GM23248 (cell line): ENCODE data around the gene PPY. TPM values are rescaled to one million over a fixed set of nuclear protein-coding genes. Genes with fewer than 3 reads are reported as not detected.

ENCODE experiments used
- DNase-seq: peaks from one replicate; pipeline ENCODE4 v3.0.0-alpha.2; 2015
- H2AFZ ChIP-seq: fragments of 200-600 bp; sonication (generic); 2 replicates; pipeline ENCODE4 v1.6.1; 2016; ENCODE audit warnings: antibody characterized with exemption
- H3F3A ChIP-seq: fragments of 200-600 bp; sonication (generic); 2 replicates; pipeline ENCODE4 v1.6.1; 2016; ENCODE audit warnings: mild to moderate bottlenecking, antibody characterized with exemption, mixed run types; ENCODE audit not compliant: insufficient read depth
- H3K27ac ChIP-seq: fragments of 200-600 bp; sonication (generic); 2 replicates; pipeline ENCODE4 v1.5.1; 2016; ENCODE audit warnings: mild to moderate bottlenecking
- H3K27me3 ChIP-seq: fragments of 200-600 bp; sonication (generic); replicated peaks from 2 replicates; pipeline ENCODE4 v1.6.1; 2016; ENCODE audit warnings: mild to moderate bottlenecking; ENCODE audit not compliant: insufficient read depth
- H3K36me3 ChIP-seq: fragments of 200-600 bp; sonication (generic); 2 replicates; pipeline ENCODE4 v1.6.1; 2016; ENCODE audit warnings: low read depth, mild to moderate bottlenecking
- H3K4me1 ChIP-seq: fragments of 200-600 bp; sonication (generic); 2 replicates; pipeline ENCODE4 v1.6.1; 2016; ENCODE audit warnings: mild to moderate bottlenecking; ENCODE audit not compliant: insufficient read depth
- H3K4me2 ChIP-seq: fragments of 200-600 bp; sonication (generic); one replicate; pipeline ENCODE4 v1.6.1; 2016; ENCODE audit warnings: mild to moderate bottlenecking; ENCODE audit not compliant: unreplicated experiment
- H3K4me3 ChIP-seq: fragments of 200-600 bp; sonication (generic); 2 replicates; pipeline ENCODE4 v1.5.1; 2016; ENCODE audit warnings: mild to moderate bottlenecking
- H3K79me2 ChIP-seq: fragments of 200-600 bp; sonication (generic); 2 replicates; pipeline ENCODE4 v1.6.1; 2016; ENCODE audit warnings: mild to moderate bottlenecking; ENCODE audit not compliant: insufficient read depth
- H3K9ac ChIP-seq: fragments of 200-600 bp; sonication (generic); 2 replicates; pipeline ENCODE4 v1.6.1; 2016; ENCODE audit warnings: mild to moderate bottlenecking
- H3K9me2 ChIP-seq: fragments of 200-600 bp; sonication (generic); 2 replicates; pipeline ENCODE4 v1.6.1; 2016; ENCODE audit warnings: mixed run types, mild to moderate bottlenecking, moderate library complexity; ENCODE audit not compliant: insufficient read depth
- H3K9me3 ChIP-seq: fragments of 200-600 bp; sonication (generic); one replicate; pipeline ENCODE4 v1.6.1; 2017; ENCODE audit warnings: low read depth
- H4K20me1 ChIP-seq: fragments of 200-600 bp; sonication (generic); 2 replicates; pipeline ENCODE4 v1.6.0; 2016; ENCODE audit not compliant: insufficient read depth
- EZH2 ChIP-seq: fragments of 200-600 bp; sonication (generic); IDR thresholded peaks from 2 replicates; pipeline ENCODE4 v1.6.1; 2018; ENCODE audit warnings: antibody characterized with exemption, mild to moderate bottlenecking; ENCODE audit not compliant: insufficient read depth, poor library complexity, severe bottlenecking
- EZH2phosphoT487 ChIP-seq: fragments of 200-600 bp; sonication (generic); IDR thresholded peaks from 2 replicates; pipeline ENCODE4 v1.6.1; 2018; ENCODE audit warnings: antibody characterized with exemption, moderate library complexity, mild to moderate bottlenecking, low read depth; ENCODE audit not compliant: insufficient read depth
- WGBS, 2 experiments: methylation state at CpG; one replicate each; pipeline ENCODE4 v1.1.6; 2015 to 2017; ENCODE audit warnings: low lambda C conversion rate in 2 of 2, low coverage in 1 of 2; ENCODE audit errors: missing lambda C conversion rate in 2 of 2; 5-methylcytosine and 5-hydroxymethylcytosine counted together
- in situ Hi-C: fragments of 300-500 bp; cut with MboI; formaldehyde crosslinking; loops from 2 replicates; pipeline ENCODE4 v1.15.0; 2020
- polyA plus RNA-seq: library from polyadenylated mRNA; unstranded; fragments of >200 nt; fragmentation: Nextera tagmentation; extraction: Ambion mirVana; gene quantifications from 2 replicates; pipeline ENCODE4 v1.2.1, GENCODE V29; 2016
- total RNA-seq: library from RNA; depleted of rRNA; stranded (reverse); fragments of >200 nt; shearing (Covaris generic); gene quantifications from 2 replicates; pipeline ENCODE4 v1.2.3, GENCODE V29; 2014; rRNA removed

Gene PPY
- total and polyA plus RNA-seq, 2 experiments from 2014 or later = not detected

DNA sequence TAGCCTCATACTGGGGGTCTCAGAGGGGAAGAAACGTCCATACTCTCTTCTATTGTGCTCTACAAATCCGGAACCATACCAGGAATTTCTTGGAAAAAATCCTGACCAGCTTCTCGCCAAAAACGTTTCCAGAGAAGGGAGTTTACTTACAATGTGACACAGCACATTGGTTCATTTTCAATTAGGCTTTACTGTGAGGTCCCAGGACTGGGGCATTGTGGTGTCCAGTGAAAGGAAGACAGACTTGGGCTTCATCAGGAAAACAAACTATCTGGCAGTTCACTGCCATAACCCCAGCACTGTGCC is 49.7 kb downstream of the PPY start:
- in situ Hi-C loops = no loop called here
- H3K4me3 ChIP-seq = no peak overlapping the region
- no peaks in the 10 kb centered on the region for H3K79me2 ChIP-seq
- no peak overlapping the region for H3K4me2 ChIP-seq
- no peak overlapping the region for H2AFZ ChIP-seq
- no peaks in the 10 kb centered on the region for H3K9me2 ChIP-seq
- no peaks in the 10 kb centered on the region for H4K20me1 ChIP-seq
- H3K36me3 ChIP-seq = no peaks in the 10 kb centered on the region
- WGBS, 2 experiments = 21 to 24% methylated on average over 4 of the region's 4 CpGs
- H3K9ac ChIP-seq = no peak overlapping the region
- H3K27ac ChIP-seq = no peak overlapping the region
- TF ChIP-seq EZH2phosphoT487 (no peak), EZH2 (no peak)
- no peaks in the 10 kb centered on the region for H3K9me3 ChIP-seq
- H3F3A ChIP-seq = no peaks in the 10 kb centered on the region
- DNase-seq = no peak
- H3K27me3 ChIP-seq = no peaks in the 10 kb centered on the region
- H3K4me1 ChIP-seq = no peaks in the 10 kb centered on the region

DNA sequence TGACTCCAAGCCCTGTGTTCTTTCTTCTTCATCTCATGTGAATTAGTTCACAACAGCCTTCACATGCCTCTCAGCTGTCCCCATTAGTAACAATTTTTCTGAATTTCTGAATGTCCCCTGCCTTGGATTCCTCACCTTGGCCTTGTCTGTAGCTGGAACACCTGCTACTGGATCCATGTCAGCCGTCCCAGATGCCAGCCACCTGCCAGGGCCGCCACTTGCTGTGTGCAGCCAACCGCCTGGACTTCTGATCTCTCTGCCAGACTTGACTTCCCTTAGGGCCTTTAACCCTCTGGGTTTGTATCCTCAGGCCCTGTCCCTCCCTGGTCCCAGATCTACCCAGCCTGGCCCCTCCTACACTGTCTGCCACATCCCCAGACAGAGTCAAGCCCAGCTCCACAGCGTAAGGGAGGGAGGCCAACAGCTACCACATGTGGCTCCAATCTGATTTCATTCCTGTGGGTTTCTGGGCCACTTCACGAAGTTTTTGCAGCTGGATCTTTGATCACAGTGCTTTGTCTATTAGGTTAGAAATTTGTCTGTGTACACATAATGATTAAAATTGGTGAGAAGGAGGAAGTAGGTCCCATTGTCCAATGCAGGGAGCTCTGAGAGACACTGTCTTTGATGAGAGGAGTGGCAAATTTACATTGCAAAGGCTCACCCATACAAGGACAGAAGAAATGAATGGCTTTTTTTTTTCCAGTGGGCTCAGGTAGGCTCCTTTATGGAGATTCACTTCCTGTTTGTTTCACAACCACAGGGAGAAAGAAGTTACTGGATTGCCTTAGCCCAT is 50.2 kb downstream of the PPY start:
- H3K4me3 ChIP-seq = no peak overlapping the region
- H3K36me3 ChIP-seq = no peaks in the 10 kb centered on the region
- no peak overlapping the region for H3K27ac ChIP-seq
- no peaks in the 10 kb centered on the region for H4K20me1 ChIP-seq
- in situ Hi-C loops = no loop called here
- no peaks in the 10 kb centered on the region for H3K27me3 ChIP-seq
- no peak overlapping the region for H3K4me2 ChIP-seq
- TF ChIP-seq EZH2phosphoT487 (no peak), EZH2 (no peak)
- no peaks in the 10 kb centered on the region for H3K9me3 ChIP-seq
- no peaks in the 10 kb centered on the region for H3K9me2 ChIP-seq
- H3K4me1 ChIP-seq = no peaks in the 10 kb centered on the region
- WGBS, 2 experiments = 76 to 77% methylated on average over 5 of the region's 5 CpGs
- H3K9ac ChIP-seq = no peak overlapping the region
- no peak overlapping the region for H2AFZ ChIP-seq
- no peaks in the 10 kb centered on the region for H3F3A ChIP-seq
- peak; percentile 40 for DNase-seq
- H3K79me2 ChIP-seq = no peaks in the 10 kb centered on the region

Other genes with a start within 250 kb of the PPY start
- not detected in 2 replicates for gene SOST, start 183.7 kb downstream of the PPY start, total RNA-seq
- gene SOST, start 183.7 kb downstream of the PPY start, polyA plus RNA-seq = not detected in 2 replicates
- 24.9 and 26.3 TPM in 2 replicates for gene DUSP3, start 163.5 kb downstream of the PPY start, total RNA-seq
- gene DUSP3, start 163.5 kb downstream of the PPY start, polyA plus RNA-seq = 23.1 and 23.9 TPM in 2 replicates
- not detected in 2 replicates for gene CFAP97D1, start 162.0 kb downstream of the PPY start, total RNA-seq
- gene CFAP97D1, start 162.0 kb downstream of the PPY start, polyA plus RNA-seq = not detected in 2 replicates
- gene MPP3, start 109.3 kb downstream of the PPY start, total RNA-seq = 6.3 and 11.1 TPM in 2 replicates
- 4.8 and 6.6 TPM in 2 replicates for gene MPP3, start 109.3 kb downstream of the PPY start, polyA plus RNA-seq
- gene CD300LG, start 95.3 kb downstream of the PPY start, total RNA-seq = not detected in 2 replicates
- gene CD300LG, start 95.3 kb downstream of the PPY start, polyA plus RNA-seq = not detected in 2 replicates
- 5.1 and 13.8 TPM in 2 replicates for gene MPP2, start 34.9 kb downstream of the PPY start, total RNA-seq
- 3.8 and 4.1 TPM in 2 replicates for gene MPP2, start 34.9 kb downstream of the PPY start, polyA plus RNA-seq
- gene PYY, start 11.5 kb upstream of the PPY start, total RNA-seq = not detected in 2 replicates
- gene PYY, start 11.5 kb upstream of the PPY start, polyA plus RNA-seq = not detected in 2 replicates
- 1.8 and 2.8 TPM in 2 replicates for gene NAGS, start 62.1 kb upstream of the PPY start, total RNA-seq
- gene NAGS, start 62.1 kb upstream of the PPY start, polyA plus RNA-seq = 1.6 and 2.3 TPM in 2 replicates
- gene TMEM101, start 72.5 kb upstream of the PPY start, total RNA-seq = 25.5 and 45.4 TPM in 2 replicates
- 24.4 and 25.0 TPM in 2 replicates for gene TMEM101, start 72.5 kb upstream of the PPY start, polyA plus RNA-seq
- 36.1 and 49.4 TPM in 2 replicates for gene LSM12, start 124.2 kb upstream of the PPY start, total RNA-seq
- 122 and 125 TPM in 2 replicates for gene LSM12, start 124.2 kb upstream of the PPY start, polyA plus RNA-seq
- 57.4 and 68.5 TPM in 2 replicates for gene G6PC3, start 128.3 kb upstream of the PPY start, total RNA-seq
- 121 and 128 TPM in 2 replicates for gene G6PC3, start 128.3 kb upstream of the PPY start, polyA plus RNA-seq
- gene HDAC5, start 181.2 kb upstream of the PPY start, total RNA-seq = 84.4 and 98.7 TPM in 2 replicates
- gene HDAC5, start 181.2 kb upstream of the PPY start, polyA plus RNA-seq = 28.5 and 32.2 TPM in 2 replicates
- gene HROB, start 199.5 kb upstream of the PPY start, total RNA-seq = 1.3 and 1.8 TPM in 2 replicates
- 3.5 and 3.6 TPM in 2 replicates for gene HROB, start 199.5 kb upstream of the PPY start, polyA plus RNA-seq
- gene ASB16, start 228.2 kb upstream of the PPY start, total RNA-seq = not detected in 2 replicates
- gene ASB16, start 228.2 kb upstream of the PPY start, polyA plus RNA-seq = 0.22 and 0.25 TPM in 2 replicates
- gene TMUB2, start 244.5 kb upstream of the PPY start, total RNA-seq = 41.6 and 42.6 TPM in 2 replicates
- gene TMUB2, start 244.5 kb upstream of the PPY start, polyA plus RNA-seq = 44.6 and 45.0 TPM in 2 replicates